Osteocyte (in vitro differentiated cells): ENCODE data around the gene BRIP1. TPM values are rescaled to one million over a fixed set of nuclear protein-coding genes. Genes with fewer than 3 reads are reported as not detected.

Experiments used
- DNase-seq: peaks from one replicate; pipeline ENCODE4 v3.0.0; 2021; ENCODE audit warnings: mixed read lengths; ENCODE audit not compliant: unreplicated experiment; ENCODE audit errors: extremely low spot score
- H3K27ac Mint-ChIP-seq: one replicate; pipeline ENCODE4 v1.8.0; 2021; ENCODE audit warnings: mild to moderate bottlenecking, mixed read lengths; ENCODE audit not compliant: unreplicated experiment
- H3K27me3 Mint-ChIP-seq: one replicate; pipeline ENCODE4 v1.8.0; 2021; ENCODE audit warnings: mixed read lengths; ENCODE audit not compliant: unreplicated experiment
- H3K36me3 Mint-ChIP-seq: one replicate; pipeline ENCODE4 v1.8.0; 2021; ENCODE audit warnings: mixed read lengths; ENCODE audit not compliant: unreplicated experiment
- H3K4me1 Mint-ChIP-seq: one replicate; pipeline ENCODE4 v1.8.0; 2021; ENCODE audit warnings: mixed read lengths; ENCODE audit not compliant: unreplicated experiment
- H3K4me3 Mint-ChIP-seq: one replicate; pipeline ENCODE4 v1.8.0; 2021; ENCODE audit warnings: mild to moderate bottlenecking, moderate library complexity, mixed read lengths; ENCODE audit not compliant: unreplicated experiment
- H3K9me3 Mint-ChIP-seq: one replicate; pipeline ENCODE4 v1.8.0; 2021; ENCODE audit warnings: mixed read lengths; ENCODE audit not compliant: unreplicated experiment
- long read RNA-seq: library from polyadenylated mRNA; unstranded; transcript quantifications from one replicate; pipeline ENCODE4 v2.0.0, GENCODE V29; 2021
- total RNA-seq: library from RNA; stranded (reverse); gene quantifications from 2 replicates; pipeline ENCODE4 v1.2.1, GENCODE V29; 2021
- TF ChIP-seq, protein P1 (sequence below): fragments of 200-600 bp; sonication (generic); IDR thresholded peaks from 2 replicates; pipeline ENCODE4 v1.5.0; 2021; ENCODE audit warnings: antibody characterized with exemption, mild to moderate bottlenecking, moderate library complexity

BRIP1 gene
- total RNA-seq = 4.6 and 6.0 TPM in 2 replicates
- long read RNA-seq, full-length matches to known transcripts = 1 of 16 reads
- long read RNA-seq, partial matches to known transcripts = 11 of 16 reads
- long read RNA-seq, other reads (novel, unspliced or antisense) = 4 of 16 reads

DNA sequence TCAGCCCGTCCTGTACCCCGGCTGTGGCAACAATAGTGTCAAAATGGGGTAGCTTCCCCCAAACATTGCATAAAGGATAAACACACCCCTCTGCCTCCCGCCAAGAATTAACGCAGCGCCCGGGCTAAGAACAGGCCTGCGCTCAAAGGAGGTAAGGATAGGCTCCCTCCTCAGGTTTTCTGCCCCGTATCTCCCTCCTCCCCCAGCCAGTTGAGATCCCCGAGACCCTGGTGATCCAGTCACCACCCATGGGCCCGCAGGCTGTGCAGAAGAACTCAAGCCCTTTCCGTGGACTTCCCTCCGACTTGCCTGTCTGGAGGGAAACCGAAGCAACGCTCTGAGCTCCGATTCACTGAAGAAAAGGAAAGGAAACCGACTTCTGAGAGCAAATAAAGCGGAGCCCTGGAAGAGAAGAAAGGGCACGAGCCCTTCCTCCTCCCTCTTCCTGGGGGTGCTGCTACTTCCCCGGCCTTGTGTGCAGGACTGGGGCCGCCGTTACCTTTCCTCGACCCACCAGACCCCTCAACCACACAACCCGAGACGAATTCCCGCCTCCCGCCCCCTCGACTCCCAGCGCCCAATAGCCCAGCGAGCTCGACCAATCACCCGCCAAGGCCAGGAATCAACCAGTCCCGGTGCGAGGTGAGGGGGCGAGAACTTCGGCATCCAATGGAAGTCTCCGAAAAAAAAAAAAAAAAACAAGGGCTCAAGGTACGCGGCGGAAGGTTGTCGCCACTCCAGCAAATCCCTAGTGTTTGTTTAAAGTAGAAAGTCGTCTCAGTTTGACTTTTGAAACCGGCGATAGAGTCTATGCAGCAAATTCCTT is at the start of gene BRIP1:
TSS of gene BRIP1 (minus strand) at position 554 of the 826 bp plus-strand sequence. CDS start 1,989 bp downstream, outside the sequence.
- peak; percentile 96 for DNase-seq
- TF ChIP-seq, protein P1, sequence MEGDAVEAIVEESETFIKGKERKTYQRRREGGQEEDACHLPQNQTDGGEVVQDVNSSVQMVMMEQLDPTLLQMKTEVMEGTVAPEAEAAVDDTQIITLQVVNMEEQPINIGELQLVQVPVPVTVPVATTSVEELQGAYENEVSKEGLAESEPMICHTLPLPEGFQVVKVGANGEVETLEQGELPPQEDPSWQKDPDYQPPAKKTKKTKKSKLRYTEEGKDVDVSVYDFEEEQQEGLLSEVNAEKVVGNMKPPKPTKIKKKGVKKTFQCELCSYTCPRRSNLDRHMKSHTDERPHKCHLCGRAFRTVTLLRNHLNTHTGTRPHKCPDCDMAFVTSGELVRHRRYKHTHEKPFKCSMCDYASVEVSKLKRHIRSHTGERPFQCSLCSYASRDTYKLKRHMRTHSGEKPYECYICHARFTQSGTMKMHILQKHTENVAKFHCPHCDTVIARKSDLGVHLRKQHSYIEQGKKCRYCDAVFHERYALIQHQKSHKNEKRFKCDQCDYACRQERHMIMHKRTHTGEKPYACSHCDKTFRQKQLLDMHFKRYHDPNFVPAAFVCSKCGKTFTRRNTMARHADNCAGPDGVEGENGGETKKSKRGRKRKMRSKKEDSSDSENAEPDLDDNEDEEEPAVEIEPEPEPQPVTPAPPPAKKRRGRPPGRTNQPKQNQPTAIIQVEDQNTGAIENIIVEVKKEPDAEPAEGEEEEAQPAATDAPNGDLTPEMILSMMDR = no peak
- H3K27ac Mint-ChIP-seq = peak within 1 kb of the TSS; percentile 96
- H3K36me3 Mint-ChIP-seq = no peaks in the 10 kb centered on the region
- H3K27me3 Mint-ChIP-seq = no peaks in the 10 kb centered on the region
- H3K4me3 Mint-ChIP-seq = peak within 1 kb of the TSS; percentile 93
- H3K9me3 Mint-ChIP-seq = no peaks in the 10 kb centered on the region
- peaks cover 44% of the 10 kb centered on the region for H3K4me1 Mint-ChIP-seq

DNA sequence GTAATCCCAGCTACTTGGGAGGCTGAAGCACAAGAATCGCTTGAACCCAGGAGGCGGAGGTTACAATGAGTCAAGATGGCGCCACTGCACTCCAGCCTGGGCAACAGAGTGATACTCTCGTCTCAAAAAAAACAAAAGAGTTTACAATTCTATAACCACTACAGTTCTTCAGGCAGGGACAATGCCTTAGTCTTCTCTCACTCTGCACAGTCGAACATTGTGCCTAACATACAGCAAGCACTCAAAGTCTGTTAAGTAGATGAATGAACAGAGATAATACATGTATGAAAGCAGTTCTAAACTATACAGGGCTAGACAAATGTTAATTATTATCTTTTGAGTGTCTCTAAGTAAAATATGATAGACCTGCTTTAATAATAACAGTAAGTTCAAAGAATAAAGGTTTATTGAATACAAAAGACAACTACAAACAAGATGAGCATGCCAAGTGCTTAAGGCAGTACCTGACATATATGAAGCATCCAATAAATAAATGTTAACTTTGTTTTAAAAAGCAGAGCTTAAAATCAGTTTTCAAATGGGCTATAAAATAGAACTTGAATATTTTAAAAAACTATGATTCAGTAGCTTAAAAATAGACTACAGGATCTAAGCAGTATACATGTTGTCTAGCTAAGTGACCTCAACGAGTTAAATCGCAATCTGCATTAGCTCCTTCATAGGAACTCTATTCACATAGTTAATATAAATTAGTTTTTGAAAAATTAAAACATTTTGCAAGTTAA is 45.1 kb upstream of the BRIP1 start:
- TF ChIP-seq, protein P1 = no peak
- Mint-ChIP-seq H3K27me3 (no peaks in the 10 kb centered on the region), H3K27ac (no peak overlapping the region), H3K4me3 (no peak overlapping the region), H3K9me3 (no peaks in the 10 kb centered on the region), H3K36me3 (peaks cover 30% of the 10 kb centered on the region), H3K4me1 (no peaks in the 10 kb centered on the region)
- no peak for DNase-seq

DNA sequence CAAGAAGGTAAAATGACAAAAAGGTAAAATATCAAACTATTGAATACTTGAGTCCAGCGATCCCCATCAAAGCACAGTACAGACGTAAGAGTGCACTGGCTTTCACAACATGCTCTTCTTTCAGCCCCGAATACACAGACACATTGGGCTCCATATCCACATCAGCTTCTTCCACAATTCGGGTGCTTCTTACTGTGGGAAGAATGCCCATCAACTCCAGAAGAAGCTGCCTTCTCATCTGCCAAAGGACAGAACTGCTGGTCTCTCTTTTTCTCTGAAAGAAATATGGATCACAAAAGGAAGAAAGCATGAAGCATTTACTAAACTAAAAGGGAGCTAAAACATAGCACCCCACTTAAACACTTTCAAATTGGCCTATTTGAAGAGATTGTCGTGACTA is 44.0 kb upstream of the BRIP1 start:
- H3K36me3 Mint-ChIP-seq = peaks cover 36% of the 10 kb centered on the region
- no peak for DNase-seq
- no peak overlapping the region for H3K4me3 Mint-ChIP-seq
- H3K27ac Mint-ChIP-seq = no peak overlapping the region
- H3K27me3 Mint-ChIP-seq = no peaks in the 10 kb centered on the region
- H3K4me1 Mint-ChIP-seq = no peaks in the 10 kb centered on the region
- TF ChIP-seq, protein P1 = no peak
- H3K9me3 Mint-ChIP-seq = no peaks in the 10 kb centered on the region

DNA sequence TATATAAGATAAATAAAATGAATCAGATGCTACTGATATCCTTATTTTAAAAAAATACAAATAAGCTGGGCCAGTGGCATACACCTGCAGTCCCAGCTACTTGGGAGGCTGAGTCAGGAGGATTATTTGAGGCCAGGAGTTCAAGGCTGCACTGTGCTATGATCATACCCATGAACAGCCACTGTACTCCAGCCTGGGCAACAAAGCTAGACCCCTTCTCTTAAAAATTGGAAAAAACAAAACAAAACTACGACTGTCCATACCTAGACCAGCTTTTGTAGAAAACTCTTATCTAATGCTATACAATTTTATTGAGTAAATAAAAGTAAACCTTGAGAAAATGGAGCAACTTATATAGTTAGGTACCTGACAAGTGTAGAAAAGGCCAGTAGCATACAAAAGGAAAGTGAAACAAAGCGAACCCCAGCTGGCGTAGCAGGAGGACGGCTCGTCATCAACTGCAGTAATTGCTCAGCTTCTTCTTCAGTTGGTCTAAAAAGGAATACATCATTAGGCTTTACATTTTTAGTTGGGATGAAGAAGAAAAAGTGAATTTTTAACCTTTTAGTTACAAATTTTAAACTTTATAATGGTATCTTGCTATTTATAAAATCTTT is 40.9 kb upstream of the BRIP1 start:
- Mint-ChIP-seq H3K4me3 (no peak overlapping the region), H3K27ac (no peak overlapping the region), H3K4me1 (no peaks in the 10 kb centered on the region), H3K27me3 (no peaks in the 10 kb centered on the region), H3K9me3 (no peaks in the 10 kb centered on the region), H3K36me3 (peaks cover 32% of the 10 kb centered on the region)
- no peak for DNase-seq
- TF ChIP-seq, protein P1 = no peak
